ENCODE results near the gene BDP1.
"Not testable (repeated sequence)": the region's sequence is repeated elsewhere in the genome, so short reads cannot be mapped to it uniquely, and the experiment has no call there.

GRCh38 chr5:71443891-71444290 is 11.6 kb upstream of the BDP1 start:
- TF ChIP-seq CTCF (IDR thresholded peaks at IDR 0.05 in 4 of 5, conservative IDR thresholded peaks at IDR 0.05 in 1 of 5); POLR2A (IDR thresholded peaks at IDR 0.05): not testable (repeated sequence)
